HepG2 (cell line): ENCODE results near the gene PEX11G. TPM values are rescaled to one million over a fixed set of nuclear protein-coding genes. Genes with fewer than 3 reads are reported as not detected.

Source experiments
- CHD2 ChIP-seq: IDR thresholded peaks from 2 replicates; pipeline ENCODE4 v1.6.1; 2011; ENCODE audit warnings: low read depth, low read length, improper control_type of control experiment
- HIVEP1 ChIP-seq: sonication (generic); formaldehyde crosslinking; IDR thresholded peaks from 2 replicates; pipeline ENCODE4 v1.4.0; 2020; ENCODE audit warnings: mild to moderate bottlenecking, missing genetic modification reagents
- JARID2 ChIP-seq: sonication (generic); formaldehyde crosslinking; IDR thresholded peaks from 2 replicates; pipeline ENCODE4 v1.8.1; 2023; ENCODE audit warnings: missing genetic modification reagents, inconsistent platforms; ENCODE audit not compliant: insufficient replicate concordance
- KMT2B ChIP-seq: IDR thresholded peaks from 2 replicates; pipeline ENCODE4 v1.6.1; 2016; ENCODE audit warnings: missing genetic modification reagents, missing compliant biosample characterization
- MIER2 ChIP-seq: IDR thresholded peaks from 2 replicates; pipeline ENCODE4 v1.6.1; 2016; ENCODE audit warnings: missing biosample characterization, missing genetic modification reagents
- MXD4 ChIP-seq: IDR thresholded peaks from 2 replicates; pipeline ENCODE4 v1.6.1; 2016; ENCODE audit warnings: mild to moderate bottlenecking, missing biosample characterization, missing genetic modification reagents
- MXI1 ChIP-seq: IDR thresholded peaks from 3 replicates; pipeline ENCODE4 v1.6.1; 2012; ENCODE audit warnings: low read depth, low read length, inconsistent platforms, borderline replicate concordance
- NFIC ChIP-seq: IDR thresholded peaks from 2 replicates; pipeline ENCODE4 v1.6.1; 2012; ENCODE audit warnings: mild to moderate bottlenecking, low read length, inconsistent platforms
- NR2C2 ChIP-seq: sonication (generic); formaldehyde crosslinking; IDR thresholded peaks from 2 replicates; pipeline ENCODE4 v1.4.0; 2020; ENCODE audit warnings: missing genetic modification reagents, mild to moderate bottlenecking, moderate library complexity, borderline replicate concordance
- RXRB ChIP-seq: IDR thresholded peaks from 2 replicates; pipeline ENCODE4 v1.6.1; 2016; ENCODE audit warnings: borderline replicate concordance, missing genetic modification reagents, missing compliant biosample characterization
- ZBTB7B ChIP-seq: sonication (generic); formaldehyde crosslinking; IDR thresholded peaks from 2 replicates; pipeline ENCODE4 v1.4.0; 2020; ENCODE audit warnings: missing genetic modification reagents
- ZFX ChIP-seq: sonication (generic); formaldehyde crosslinking; IDR thresholded peaks from 2 replicates; pipeline ENCODE4 v1.4.0; 2020; ENCODE audit warnings: mild to moderate bottlenecking, low read depth, missing genetic modification reagents, moderate library complexity
- ZNF274 ChIP-seq: sonication (generic); formaldehyde crosslinking; IDR thresholded peaks from 2 replicates; pipeline ENCODE4 v1.5.1; 2020; ENCODE audit warnings: mild to moderate bottlenecking, missing genetic modification reagents
- ZNF335 ChIP-seq: sonication (generic); formaldehyde crosslinking; IDR thresholded peaks from 2 replicates; pipeline ENCODE4 v1.4.0; 2020; ENCODE audit warnings: missing genetic modification reagents
- ZNF383 ChIP-seq: sonication (generic); formaldehyde crosslinking; IDR thresholded peaks from 2 replicates; pipeline ENCODE4 v1.4.0; 2020; ENCODE audit warnings: missing genetic modification reagents, mild to moderate bottlenecking, borderline replicate concordance
- ZNF616 ChIP-seq: sonication (generic); formaldehyde crosslinking; IDR thresholded peaks from 2 replicates; pipeline ENCODE4 v1.5.0; 2020; ENCODE audit warnings: low read depth, mild to moderate bottlenecking, missing genetic modification reagents
- ZNF619 ChIP-seq: sonication (generic); formaldehyde crosslinking; IDR thresholded peaks from 2 replicates; pipeline ENCODE4 v1.4.0; 2020; ENCODE audit warnings: mild to moderate bottlenecking, missing genetic modification reagents
- ZNF703 ChIP-seq: sonication (generic); formaldehyde crosslinking; IDR thresholded peaks from 2 replicates; pipeline ENCODE4 v1.5.1; 2020; ENCODE audit warnings: missing genetic modification reagents, mild to moderate bottlenecking, moderate library complexity, borderline replicate concordance
- ZNF782 ChIP-seq: sonication (generic); formaldehyde crosslinking; IDR thresholded peaks from 2 replicates; pipeline ENCODE4 v1.4.0; 2020; ENCODE audit warnings: missing genetic modification reagents, mild to moderate bottlenecking, borderline replicate concordance
- ZNF879 ChIP-seq: sonication (generic); formaldehyde crosslinking; IDR thresholded peaks from 2 replicates; pipeline ENCODE4 v1.8.1; 2023; ENCODE audit warnings: missing genetic modification reagents
- polyA plus RNA-seq, 8 experiments: library from polyadenylated mRNA; depleted of rRNA in 3 of 8; stranded (reverse) in 7 of 8; unstranded in 1 of 8; fragments of >200 nt; fragmentation: Illumina TruSeq in 4 of 8; extraction: Trizol in 4 of 8; gene quantifications; 2 replicates each; pipeline versions ENCODE4 v1.2.1 to v1.2.3, GENCODE V29; 2011 to 2016; ENCODE audit warnings: low read depth in 4 of 8, missing spikeins in 1 of 8, mixed read lengths in 1 of 8; ENCODE audit not compliant: insufficient read depth in 1 of 8
- total RNA-seq, 5 experiments: library from RNA; depleted of rRNA; stranded (reverse); fragments of >200 nt; fragmentation: Illumina TruSeq; extraction: Trizol; gene quantifications; 2 replicates each; pipeline ENCODE4 v1.2.3, GENCODE V29; 2016; ENCODE audit warnings: low read depth in 1 of 5
- TF ChIP-seq, protein P1 (sequence below): sonication (generic); formaldehyde crosslinking; IDR thresholded peaks from 2 replicates; pipeline ENCODE4 v1.4.0; 2020; ENCODE audit warnings: missing genetic modification reagents, borderline replicate concordance
- TF ChIP-seq, protein P2 (sequence below): sonication (generic); formaldehyde crosslinking; IDR thresholded peaks from 2 replicates; pipeline ENCODE4 v1.8.0; 2022; ENCODE audit warnings: mild to moderate bottlenecking, missing genetic modification reagents, moderate library complexity
- TF ChIP-seq, protein P3 (sequence below): conservative IDR thresholded peaks from 2 replicates; pipeline ENCODE4 v1.6.1; 2018; ENCODE audit warnings: missing genetic modification reagents

The PEX11G gene
- total and polyA plus RNA-seq, 2 of the 13 experiments (the other 11 are each of a cell fraction or from before 2014, with no cell fraction given), result not detected

DNA sequence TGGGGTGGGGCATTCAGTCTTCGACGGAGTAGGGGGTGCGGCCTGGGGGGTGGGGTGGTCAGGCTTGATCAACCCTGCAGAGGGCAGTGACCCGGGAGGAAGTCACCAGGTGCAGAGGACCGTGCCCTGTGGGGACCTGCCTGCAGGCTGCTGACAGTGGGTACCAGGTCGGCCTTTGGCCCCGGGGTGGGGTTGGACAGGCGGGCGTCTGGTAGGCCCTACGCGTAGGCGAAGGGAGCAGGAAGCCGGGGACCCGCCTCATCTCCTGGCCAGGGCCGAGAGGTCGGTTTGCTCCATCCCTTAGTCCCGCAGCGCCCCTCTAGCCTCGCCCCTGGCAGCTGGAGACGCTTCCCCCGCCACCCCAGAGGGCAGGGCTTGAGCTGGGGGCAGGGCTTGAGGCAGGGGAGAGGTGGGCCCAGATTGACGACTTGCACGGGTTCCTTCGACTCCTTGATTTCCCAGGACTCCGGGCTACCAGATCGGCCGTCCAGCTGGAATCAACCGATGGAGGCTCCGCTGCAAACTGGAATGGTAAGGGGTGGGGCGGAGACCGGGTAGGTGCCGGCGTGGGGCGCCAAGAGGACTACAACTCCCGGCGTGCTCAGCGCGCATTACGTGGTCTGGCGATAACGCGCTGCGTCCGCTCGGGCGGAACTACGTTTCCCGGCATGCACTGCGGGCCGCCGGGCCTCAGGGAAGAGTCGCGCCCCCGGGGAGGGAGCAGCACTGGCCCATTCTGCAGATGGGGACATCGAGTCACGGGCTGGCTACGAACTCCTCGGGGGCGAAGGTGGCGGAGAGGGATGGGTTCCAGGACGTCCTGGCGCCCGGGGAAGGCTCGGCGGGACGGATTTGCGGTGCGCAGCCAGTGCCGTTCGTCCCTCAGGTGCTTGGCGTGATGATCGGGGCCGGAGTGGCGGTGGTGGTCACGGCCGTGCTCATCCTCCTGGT is 46.5 kb upstream of the PEX11G start, which contains the start of gene PNPLA6 (continued):
- TF ChIP-seq, protein P1, sequence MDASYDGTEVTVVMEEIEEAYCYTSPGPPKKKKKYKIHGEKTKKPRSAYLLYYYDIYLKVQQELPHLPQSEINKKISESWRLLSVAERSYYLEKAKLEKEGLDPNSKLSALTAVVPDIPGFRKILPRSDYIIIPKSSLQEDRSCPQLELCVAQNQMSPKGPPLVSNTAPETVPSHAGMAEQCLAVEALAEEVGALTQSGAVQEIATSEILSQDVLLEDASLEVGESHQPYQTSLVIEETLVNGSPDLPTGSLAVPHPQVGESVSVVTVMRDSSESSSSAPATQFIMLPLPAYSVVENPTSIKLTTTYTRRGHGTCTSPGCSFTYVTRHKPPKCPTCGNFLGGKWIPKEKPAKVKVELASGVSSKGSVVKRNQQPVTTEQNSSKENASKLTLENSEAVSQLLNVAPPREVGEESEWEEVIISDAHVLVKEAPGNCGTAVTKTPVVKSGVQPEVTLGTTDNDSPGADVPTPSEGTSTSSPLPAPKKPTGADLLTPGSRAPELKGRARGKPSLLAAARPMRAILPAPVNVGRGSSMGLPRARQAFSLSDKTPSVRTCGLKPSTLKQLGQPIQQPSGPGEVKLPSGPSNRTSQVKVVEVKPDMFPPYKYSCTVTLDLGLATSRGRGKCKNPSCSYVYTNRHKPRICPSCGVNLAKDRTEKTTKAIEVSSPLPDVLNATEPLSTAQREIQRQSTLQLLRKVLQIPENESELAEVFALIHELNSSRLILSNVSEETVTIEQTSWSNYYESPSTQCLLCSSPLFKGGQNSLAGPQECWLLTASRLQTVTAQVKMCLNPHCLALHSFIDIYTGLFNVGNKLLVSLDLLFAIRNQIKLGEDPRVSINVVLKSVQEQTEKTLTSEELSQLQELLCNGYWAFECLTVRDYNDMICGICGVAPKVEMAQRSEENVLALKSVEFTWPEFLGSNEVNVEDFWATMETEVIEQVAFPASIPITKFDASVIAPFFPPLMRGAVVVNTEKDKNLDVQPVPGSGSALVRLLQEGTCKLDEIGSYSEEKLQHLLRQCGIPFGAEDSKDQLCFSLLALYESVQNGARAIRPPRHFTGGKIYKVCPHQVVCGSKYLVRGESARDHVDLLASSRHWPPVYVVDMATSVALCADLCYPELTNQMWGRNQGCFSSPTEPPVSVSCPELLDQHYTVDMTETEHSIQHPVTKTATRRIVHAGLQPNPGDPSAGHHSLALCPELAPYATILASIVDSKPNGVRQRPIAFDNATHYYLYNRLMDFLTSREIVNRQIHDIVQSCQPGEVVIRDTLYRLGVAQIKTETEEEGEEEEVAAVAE, result peak; percentile 93
- peak; percentile 42; the same call in 1 of the 2 replicates for TF ChIP-seq KMT2B
- peak; percentile 57 for TF ChIP-seq JARID2 (CRISPR knock-in tag)
- peak; percentile 12; the same call in 1 of the 2 replicates for TF ChIP-seq ZNF782
- TF ChIP-seq ZNF879, result no peak
- no peak for TF ChIP-seq NFIC
- peak; percentile 86 for TF ChIP-seq MXD4 (CRISPR knock-in tag)
- peak; percentile 79 for TF ChIP-seq NR2C2 (CRISPR knock-in tag)
- TF ChIP-seq ZNF383 (CRISPR knock-in tag), result peak; percentile 39; the same call in 1 of the 2 replicates
- TF ChIP-seq, protein P2, sequence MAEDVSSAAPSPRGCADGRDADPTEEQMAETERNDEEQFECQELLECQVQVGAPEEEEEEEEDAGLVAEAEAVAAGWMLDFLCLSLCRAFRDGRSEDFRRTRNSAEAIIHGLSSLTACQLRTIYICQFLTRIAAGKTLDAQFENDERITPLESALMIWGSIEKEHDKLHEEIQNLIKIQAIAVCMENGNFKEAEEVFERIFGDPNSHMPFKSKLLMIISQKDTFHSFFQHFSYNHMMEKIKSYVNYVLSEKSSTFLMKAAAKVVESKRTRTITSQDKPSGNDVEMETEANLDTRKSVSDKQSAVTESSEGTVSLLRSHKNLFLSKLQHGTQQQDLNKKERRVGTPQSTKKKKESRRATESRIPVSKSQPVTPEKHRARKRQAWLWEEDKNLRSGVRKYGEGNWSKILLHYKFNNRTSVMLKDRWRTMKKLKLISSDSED (CRISPR knock-in tag), result no peak
- TF ChIP-seq RXRB (CRISPR knock-in tag), result peak; percentile 47; the same call in 1 of the 2 replicates
- peak; percentile 82 for TF ChIP-seq ZFX
- TF ChIP-seq MXI1, result peak; percentile 72; the same call in 2 of the 3 replicates
- peak; percentile 49; the same call in 1 of the 2 replicates for TF ChIP-seq HIVEP1 (CRISPR knock-in tag)
- TF ChIP-seq, protein P3, sequence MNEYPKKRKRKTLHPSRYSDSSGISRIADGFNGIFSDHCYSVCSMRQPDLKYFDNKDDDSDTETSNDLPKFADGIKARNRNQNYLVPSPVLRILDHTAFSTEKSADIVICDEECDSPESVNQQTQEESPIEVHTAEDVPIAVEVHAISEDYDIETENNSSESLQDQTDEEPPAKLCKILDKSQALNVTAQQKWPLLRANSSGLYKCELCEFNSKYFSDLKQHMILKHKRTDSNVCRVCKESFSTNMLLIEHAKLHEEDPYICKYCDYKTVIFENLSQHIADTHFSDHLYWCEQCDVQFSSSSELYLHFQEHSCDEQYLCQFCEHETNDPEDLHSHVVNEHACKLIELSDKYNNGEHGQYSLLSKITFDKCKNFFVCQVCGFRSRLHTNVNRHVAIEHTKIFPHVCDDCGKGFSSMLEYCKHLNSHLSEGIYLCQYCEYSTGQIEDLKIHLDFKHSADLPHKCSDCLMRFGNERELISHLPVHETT (CRISPR knock-in tag), result 0 out of 2 replicates have a peak, but pooled peaks have one; percentile 23
- TF ChIP-seq ZNF616 (CRISPR knock-in tag), result 0 out of 2 replicates have a peak, but pooled peaks have one; percentile 28
- TF ChIP-seq ZNF274 (CRISPR knock-in tag), result peak; percentile 40; the same call in 1 of the 2 replicates
- no peak for TF ChIP-seq ZNF703 (CRISPR knock-in tag)
- peak; percentile 76 for TF ChIP-seq CHD2
- TF ChIP-seq ZBTB7B (CRISPR knock-in tag), result peak; percentile 48; the same call in 1 of the 2 replicates
- TF ChIP-seq ZNF619, result peak; percentile 54
- peak; percentile 92 for TF ChIP-seq ZNF335 (CRISPR knock-in tag)
- peak; percentile 65; the same call in 1 of the 2 replicates for TF ChIP-seq MIER2 (CRISPR knock-in tag)
